Stomach (tissue), 9 donors: ENCODE results near the gene RNASE13. TPM values are rescaled to one million over a fixed set of nuclear protein-coding genes. Genes with fewer than 3 reads are reported as not detected.
A peak's percentile ranks its signal among the peaks of the same experiment; 100 is the strongest.
"Not testable (repeated sequence)": the region's sequence is repeated elsewhere in the genome, so short reads cannot be mapped to it uniquely, and the experiment has no call there.

ENCODE experiments used
- DNase-seq, 2 donors: peaks; one replicate each; pipeline versions ENCODE4 v3.0.0 to v3.0.0-alpha.2; 2013 to 2019
- H3K27ac ChIP-seq, 5 donors: fragments of 200-600 bp in 4 of 5; sonication (generic) in 4 of 5; one replicate each; pipeline ENCODE4 v1.5.1; 2013 to 2019; ENCODE audit warnings: mild to moderate bottlenecking in 1 of 5, moderate library complexity in 1 of 5
- H3K27me3 ChIP-seq, 3 donors: fragments of 200-600 bp; sonication (generic); one replicate each; pipeline ENCODE4 v1.5.1; 2017 to 2019; ENCODE audit warnings: mixed run types in 1 of 3
- H3K36me3 ChIP-seq, 4 donors: fragments of 200-600 bp; sonication (generic); 1 replicate in 3 of 4; 2 replicates in 1 of 4; pipeline ENCODE4 v1.5.1; 2016 to 2019
- H3K4me1 ChIP-seq, 4 donors: fragments of 200-600 bp; sonication (generic); one replicate each; pipeline ENCODE4 v1.5.1; 2016 to 2019
- H3K4me3 ChIP-seq, 4 donors: fragments of 200-600 bp; sonication (generic) in 3 of 4; one replicate each; pipeline ENCODE4 v1.5.1; 2016 to 2019; ENCODE audit warnings: mild to moderate bottlenecking in 1 of 4
- H3K9me3 ChIP-seq, 4 donors: fragments of 200-600 bp; sonication (generic); one replicate each; pipeline ENCODE4 v1.5.1; 2016 to 2019
- CTCF ChIP-seq, 7 experiments: fragments of 450-650 bp in 4 of 7; fragments of 200-600 bp in 3 of 7; sonication (generic) in 3 of 7; IDR thresholded peaks; one replicate each; pipeline ENCODE4 v1.5.1; 2016 to 2019; ENCODE audit warnings: antibody characterized with exemption in 7 of 7, control low read depth in 2 of 7, mild to moderate bottlenecking in 1 of 7
- EP300 ChIP-seq: sonication (generic); formaldehyde crosslinking; IDR thresholded peaks from one replicate; pipeline ENCODE4 v1.6.1; 2017; ENCODE audit warnings: antibody characterized with exemption
- POLR2A ChIP-seq, 4 donors: fragments of 450-650 bp; IDR thresholded peaks; one replicate each; pipeline ENCODE4 v1.6.1; 2016; ENCODE audit warnings: antibody characterized with exemption in 4 of 4, control low read depth in 2 of 4, mild to moderate bottlenecking in 1 of 4, moderate library complexity in 1 of 4
- POLR2AphosphoS5 ChIP-seq, 3 donors: sonication (generic); formaldehyde crosslinking; IDR thresholded peaks; one replicate each; pipeline ENCODE4 v1.6.1; 2016; ENCODE audit warnings: antibody characterized with exemption in 3 of 3
- WGBS, 5 donors: extraction: QIAGEN DNeasy Blood & Tissue Kit in 3 of 5; methylation state at CpG; one replicate each; pipeline versions ENCODE4 v1.1.5 to v1.1.7; 2013 to 2018; 5-methylcytosine and 5-hydroxymethylcytosine counted together
- intact Hi-C: fragments of 100-400 bp; cut with DNase I; formaldehyde crosslinking; loops from one replicate; pipeline ENCODE4 v1.15.1; 2023; ENCODE audit warnings: low total_unique reads
- polyA plus RNA-seq, 3 donors: library from polyadenylated mRNA; stranded (reverse); fragments of 200-250 nt; gene quantifications; one replicate each; pipeline ENCODE4 v1.2.3, GENCODE V29; 2013
- total RNA-seq, 5 donors: library from RNA; depleted of rRNA; stranded (reverse); fragments of >200 nt; gene quantifications; one replicate each; pipeline versions ENCODE4 v1.1.0 to v1.2.3, GENCODE V29; 2014 to 2016
- donor health status: healthy with polysubstance abuse.
- donor health status: Bipolar disorder and iron deficiency.
- donor health status: healthy.

RNASE13 gene
- total and polyA plus RNA-seq, 8 donors = 0.18 TPM; not detected in 7

GRCh38 chr14:21015312-21015711 lies 19.3 kb downstream of the RNASE13 start:
- Histone ChIP-seq H3K36me3 (peaks cover 22 to 39% (median 37%) of the 10 kb centered on the region in 4 donors), H3K9me3 (no peaks in the 10 kb centered on the region), H3K27me3 (no peaks in the 10 kb centered on the region), H3K4me3 (no peak overlapping the region), H3K4me1 (peaks cover 0 to 11% (median 3%) of the 10 kb centered on the region in 4 donors), H3K27ac (no peak overlapping the region)
- WGBS, 5 donors = 59 to 79% (median 73%) methylated on average over 6 of the region's 6 CpGs
- TF ChIP-seq POLR2AphosphoS5 (IDR thresholded peaks at IDR 0.05) (no peak), POLR2A (IDR thresholded peaks at IDR 0.05) (no peak), CTCF (IDR thresholded peaks at IDR 0.05) (no peak), EP300 (no peak)
- DNase-seq = no peak
- intact Hi-C loops = loop anchor here (10.0 kb wide), 1 partner anchor 69 kb away; no protein-coding TSS in a partner anchor

DNA sequence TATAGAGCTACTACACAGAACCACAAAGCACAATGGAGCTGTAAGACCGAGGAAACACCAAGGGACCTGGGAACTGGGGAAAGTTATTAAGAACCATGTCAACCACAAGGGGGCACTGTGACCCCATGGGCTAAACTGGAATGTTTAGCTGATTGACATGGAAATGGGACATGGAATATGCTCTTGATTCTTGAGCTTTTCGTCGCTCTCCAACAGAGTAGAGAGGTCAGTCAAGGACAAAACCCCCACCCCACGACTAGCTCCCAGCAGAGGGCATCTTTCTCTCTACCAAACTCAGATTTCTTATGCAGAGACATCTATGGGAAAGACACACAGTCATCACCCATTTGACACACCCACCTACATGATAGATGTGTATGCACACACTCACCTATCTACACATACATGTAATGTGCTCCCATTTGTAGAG lies 19.8 kb downstream of the RNASE13 start:
- WGBS, 5 donors = 0 to 2% (median 0%) methylated on average over 4 of the region's 4 CpGs
- H3K9me3 ChIP-seq = no peaks in the 10 kb centered on the region
- peak; percentile 86 to 95 for DNase-seq
- peaks cover 0 to 11% (median 3%) of the 10 kb centered on the region in 4 donors for H3K4me1 ChIP-seq
- peaks cover 16 to 33% (median 32%) of the 10 kb centered on the region in 4 donors for H3K36me3 ChIP-seq
- no peak overlapping the region for H3K4me3 ChIP-seq
- H3K27me3 ChIP-seq = no peaks in the 10 kb centered on the region
- no peak for TF ChIP-seq POLR2A (IDR thresholded peaks at IDR 0.05)
- no peak for TF ChIP-seq EP300
- TF ChIP-seq CTCF (IDR thresholded peaks at IDR 0.05) = peak in 6 of 7 experiments; percentile 46 to 94 (median 86)
- peak; percentile 14 to 73 (median 15) for TF ChIP-seq POLR2AphosphoS5 (IDR thresholded peaks at IDR 0.05)
- intact Hi-C loops = loop anchor here (10.0 kb wide), 1 partner anchor 70 kb away; no protein-coding TSS in a partner anchor
- no peak overlapping the region for H3K27ac ChIP-seq

DNA sequence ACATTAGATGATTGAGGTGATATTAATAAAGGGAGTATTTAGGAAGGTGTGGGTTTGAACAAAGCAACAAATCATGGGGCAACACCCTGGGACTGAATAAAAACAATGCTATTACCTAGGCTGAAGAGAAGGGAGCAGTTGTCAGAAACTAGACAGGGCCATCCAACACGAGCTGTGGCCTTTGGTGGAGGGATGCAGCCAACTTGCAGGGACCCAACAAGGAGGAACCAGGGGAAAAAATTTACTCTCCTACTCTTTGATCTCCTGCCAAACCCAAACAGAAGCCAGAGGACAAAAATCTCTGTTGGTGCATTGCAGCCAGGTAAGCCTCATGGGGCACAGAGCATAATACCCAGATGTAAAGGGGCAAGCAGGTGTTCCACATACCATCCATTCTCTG lies 23.5 kb downstream of the RNASE13 start:
- H3K27ac ChIP-seq = no peak overlapping the region
- intact Hi-C loops = loop anchor here (10.0 kb wide), 1 partner anchor 74 kb away; no protein-coding TSS in a partner anchor
- no peak for DNase-seq
- TF ChIP-seq EP300 (no peak), POLR2A (IDR thresholded peaks at IDR 0.05) (no peak), POLR2AphosphoS5 (IDR thresholded peaks at IDR 0.05) (no peak), CTCF (IDR thresholded peaks at IDR 0.05) (no peak)
- no peaks in the 10 kb centered on the region for H3K36me3 ChIP-seq
- H3K9me3 ChIP-seq = no peaks in the 10 kb centered on the region
- H3K4me1 ChIP-seq = peaks cover 0 to 11% (median 3%) of the 10 kb centered on the region in 4 donors
- no peaks in the 10 kb centered on the region for H3K27me3 ChIP-seq
- 43 to 74% (median 70%) methylated on average over 1 of the region's 1 CpG for WGBS, 5 donors
- no peak overlapping the region for H3K4me3 ChIP-seq

DNA sequence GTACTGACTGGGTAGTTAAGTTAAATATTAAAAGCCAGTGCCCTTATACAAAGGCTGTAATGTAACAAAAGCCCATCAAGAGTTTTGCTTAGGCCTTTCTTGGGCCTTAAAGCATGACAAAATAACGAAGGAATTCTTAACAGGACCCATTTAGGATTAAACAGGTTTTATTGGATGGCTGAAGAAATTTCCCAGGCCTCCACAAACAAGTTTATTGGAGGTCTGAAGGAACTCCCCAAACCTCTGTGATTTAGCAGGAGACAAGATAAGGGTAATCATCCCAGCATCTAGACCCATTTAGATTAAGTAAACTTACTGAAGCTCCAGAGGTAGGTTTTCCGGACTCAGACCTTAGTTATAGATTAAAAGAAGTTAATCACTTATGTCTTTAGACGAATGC lies 24.9 kb downstream of the RNASE13 start:
- H3K27me3 ChIP-seq, H3K36me3 ChIP-seq, H3K27ac ChIP-seq, H3K9me3 ChIP-seq, DNase-seq, H3K4me3 ChIP-seq, H3K4me1 ChIP-seq: not testable (repeated sequence)
- intact Hi-C loops = loop anchor here (10.0 kb wide), 1 partner anchor 75 kb away; no protein-coding TSS in a partner anchor
- WGBS, 5 donors = 58 to 73% (median 66%) methylated on average over 3 of the region's 3 CpGs

DNA sequence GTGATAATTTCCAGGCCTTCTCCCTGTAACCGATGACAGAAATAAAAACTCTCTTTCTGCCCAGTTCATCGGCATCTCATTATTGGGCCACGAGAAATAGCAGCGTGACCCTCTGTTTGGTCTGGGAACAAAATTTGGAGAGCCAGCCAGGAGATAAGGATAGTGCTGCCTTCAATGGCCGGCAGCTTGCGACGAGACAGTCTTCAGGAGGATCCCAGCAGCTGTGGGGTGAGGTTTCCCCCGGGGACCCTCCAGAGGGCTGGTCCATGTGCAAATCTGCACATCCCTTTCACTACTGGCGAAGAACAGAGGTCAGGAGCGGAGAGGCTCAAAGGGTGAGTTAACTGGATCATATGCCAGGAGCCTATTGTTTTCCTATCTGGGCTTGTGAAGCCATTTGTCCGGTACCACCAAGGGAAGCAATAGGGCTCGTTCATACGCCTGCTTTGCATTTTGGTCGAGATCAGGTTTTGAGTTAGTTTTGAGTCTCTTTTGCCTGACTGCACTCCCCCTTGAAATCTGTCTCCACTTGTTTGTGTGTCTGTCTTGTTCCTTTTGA lies 30.7 kb downstream of the RNASE13 start:
- intact Hi-C loops = no loop called here
- DNase-seq = no peak
- WGBS, 5 donors = 81 to 92% (median 86%) methylated on average over 14 of the region's 14 CpGs
- Histone ChIP-seq H3K4me1 (peaks cover 0 to 4% (median 0%) of the 10 kb centered on the region in 4 donors), H3K36me3 (no peaks in the 10 kb centered on the region), H3K9me3 (no peaks in the 10 kb centered on the region), H3K27ac (no peak overlapping the region), H3K27me3 (no peaks in the 10 kb centered on the region), H3K4me3 (no peak overlapping the region)
- TF ChIP-seq POLR2AphosphoS5 (IDR thresholded peaks at IDR 0.05) = no peak
- no peak for TF ChIP-seq POLR2A (IDR thresholded peaks at IDR 0.05)
- no peak for TF ChIP-seq CTCF (IDR thresholded peaks at IDR 0.05)
- no peak for TF ChIP-seq EP300
